ENCODE measurements around the gene CALCR. TPM values are rescaled to one million over a fixed set of nuclear protein-coding genes. Genes with fewer than 3 reads are reported as not detected.
"Not testable (repeated sequence)": the region's sequence is repeated elsewhere in the genome, so short reads cannot be mapped to it uniquely, and the experiment has no call there.

Gene CALCR
- total RNA-seq: not detected

DNA sequence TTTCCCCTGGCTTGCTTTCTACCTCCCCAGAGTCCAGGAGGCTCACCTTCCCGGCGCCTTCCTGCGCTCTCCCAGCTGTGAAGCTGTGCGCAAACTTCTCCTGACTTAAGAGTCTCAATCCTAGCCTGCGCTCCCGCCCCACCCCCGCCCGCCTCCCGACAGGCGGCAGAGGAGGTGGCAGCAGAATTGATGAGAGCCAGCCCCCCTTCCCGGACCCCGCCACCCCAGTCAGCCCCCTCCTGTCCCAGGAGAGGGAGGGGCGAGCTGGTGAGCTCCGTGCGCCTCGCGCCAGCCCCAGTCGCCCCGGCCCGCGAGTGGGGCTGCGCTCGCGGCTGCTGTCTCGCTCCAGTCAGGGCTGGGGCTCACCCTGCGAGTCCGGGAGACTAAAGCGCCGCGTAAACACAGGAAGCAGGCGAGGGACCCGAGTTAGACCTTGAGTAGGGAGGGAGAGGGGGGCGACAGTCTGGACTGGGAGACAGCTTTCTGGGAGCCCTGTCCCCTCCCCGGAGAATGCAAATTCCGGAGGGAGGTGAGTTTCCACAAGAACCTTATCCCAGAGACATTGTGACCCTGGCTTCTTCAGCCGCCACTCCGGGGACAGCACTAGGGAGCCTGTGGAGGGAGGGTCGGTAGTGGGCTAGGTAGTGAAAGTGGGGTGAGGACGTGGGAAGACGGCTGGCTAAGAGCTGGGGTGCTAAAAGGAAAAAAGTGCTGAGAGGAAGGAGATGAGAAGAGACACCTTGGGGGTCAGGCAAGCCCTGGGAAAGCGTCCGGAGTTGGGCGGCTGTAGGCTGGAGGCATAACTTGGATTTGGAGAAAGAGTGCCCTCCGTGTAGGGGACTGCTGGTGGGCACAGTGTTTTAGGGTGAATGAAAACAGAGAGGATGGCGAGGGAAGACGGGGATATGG, at the start of gene CALCR:
Gene CALCR (minus strand): TSS at position 79 of the 909 bp plus-strand sequence. CDS start 87,743 bp downstream, outside the sequence.
- Mint-ChIP-seq H3K27ac (no peak within 1 kb of the TSS), H3K4me1 (no peaks in the 10 kb centered on the region), H3K36me3 (ENCODE audit: low read depth) (no peaks in the 10 kb centered on the region), H3K9me3 (no peaks in the 10 kb centered on the region), H3K27me3 (peaks cover 39% of the 10 kb centered on the region), H3K4me3 (no peak within 1 kb of the TSS)
- ChIA-PET CTCF (no interaction called here), POLR2A (no interaction called here)
- DNase-seq: no peak

DNA sequence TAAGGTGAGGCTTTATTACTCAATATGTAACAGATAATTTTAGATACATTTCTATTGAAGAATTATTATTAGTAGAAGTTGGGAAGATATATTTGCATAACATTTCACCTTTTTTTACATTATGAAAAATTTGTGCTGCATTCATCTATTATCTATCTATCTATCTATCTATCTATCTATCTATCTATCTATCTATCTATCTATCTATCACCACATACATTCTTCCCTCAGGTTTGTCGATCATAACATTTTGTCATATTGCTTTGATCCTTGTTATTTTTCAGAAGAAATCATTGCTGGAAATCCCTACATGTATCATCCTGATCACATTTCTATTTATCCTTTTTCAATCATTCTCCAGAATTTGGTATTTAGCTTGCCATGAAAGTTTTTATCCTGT, 49.3 kb upstream of the CALCR start:
- Mint-ChIP-seq H3K27me3 (no peaks in the 10 kb centered on the region), H3K4me3 (no peak overlapping the region), H3K9me3 (no peaks in the 10 kb centered on the region), H3K27ac (no peak overlapping the region), H3K4me1 (no peaks in the 10 kb centered on the region), H3K36me3 (ENCODE audit: low read depth) (no peaks in the 10 kb centered on the region)
- CTCF ChIA-PET: no interaction called here
- POLR2A ChIA-PET: no interaction called here
- no peak for DNase-seq

DNA sequence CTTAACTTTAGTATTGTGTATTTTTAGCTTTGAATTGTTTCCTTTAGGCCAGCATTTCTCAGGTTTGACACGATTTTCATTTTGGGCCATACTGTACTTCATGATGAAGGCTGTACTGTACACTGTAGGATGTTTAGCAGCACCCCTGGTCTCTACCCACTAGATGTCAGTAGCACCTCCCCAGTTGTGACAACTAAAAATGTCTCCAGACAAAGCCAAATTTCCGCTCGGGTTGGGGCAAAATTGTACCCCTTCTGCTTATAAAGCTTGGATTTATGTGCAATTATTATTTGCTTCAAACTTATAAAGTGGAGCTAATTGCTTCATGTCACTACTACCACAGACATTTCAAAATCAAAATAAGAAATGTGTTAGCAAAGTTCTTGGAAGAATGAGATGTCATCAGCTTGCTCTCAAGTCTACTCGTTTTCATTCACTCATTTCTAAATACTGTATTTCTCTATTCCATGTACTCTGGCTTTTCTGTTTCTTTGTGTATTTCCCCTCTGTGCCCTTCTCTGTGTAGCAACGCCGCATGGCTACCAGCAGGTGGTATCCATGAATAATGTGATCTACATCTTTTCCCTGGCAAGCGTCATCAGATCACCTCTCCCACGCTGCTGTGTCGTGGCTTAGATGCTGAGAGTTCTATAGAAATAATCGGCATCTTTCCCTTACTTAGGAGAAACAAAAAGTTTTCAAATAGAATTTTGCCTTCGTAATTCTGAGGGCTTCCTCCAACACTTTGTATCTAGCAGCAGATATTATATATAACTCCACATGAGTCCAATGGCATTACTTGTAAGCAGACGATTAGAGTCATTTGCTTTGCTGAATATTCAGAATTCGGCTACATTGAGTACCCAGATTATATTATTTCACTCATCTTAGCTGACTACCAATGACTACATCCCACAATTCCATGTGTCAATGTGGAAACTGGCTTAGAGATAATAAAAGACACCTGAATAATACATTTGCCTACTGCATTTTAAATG, 47.8 kb upstream of the CALCR start:
- no peaks in the 10 kb centered on the region for H3K36me3 Mint-ChIP-seq (ENCODE audit: low read depth)
- no peak overlapping the region for H3K27ac Mint-ChIP-seq
- H3K4me1 Mint-ChIP-seq: no peaks in the 10 kb centered on the region
- ChIA-PET POLR2A (no interaction called here), CTCF (interaction anchor here (0.8 kb wide), 1 partner anchor 185 kb away, joined by 3 read pairs; no protein-coding TSS in a partner anchor)
- no peak for DNase-seq
- H3K9me3 Mint-ChIP-seq: no peaks in the 10 kb centered on the region
- no peak overlapping the region for H3K4me3 Mint-ChIP-seq
- H3K27me3 Mint-ChIP-seq: no peaks in the 10 kb centered on the region

DNA sequence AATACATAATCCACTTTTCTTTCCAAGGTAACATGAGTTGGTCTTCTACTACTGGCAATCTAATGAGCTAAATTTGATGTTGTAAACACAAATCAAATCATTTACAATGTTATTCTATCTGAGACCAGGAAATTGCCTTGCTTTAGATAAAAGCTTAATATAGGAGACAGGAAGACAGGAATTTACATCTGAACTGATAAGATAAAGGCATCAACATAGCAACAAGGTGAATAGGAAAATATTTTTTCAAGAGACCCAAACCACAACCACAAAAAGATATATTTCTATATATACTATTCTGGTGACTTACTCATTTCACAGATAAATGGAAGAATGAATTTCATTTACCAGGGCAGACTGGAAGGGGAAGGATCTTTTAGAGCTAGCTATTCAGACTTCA, 46.3 kb upstream of the CALCR start:
- POLR2A ChIA-PET: no interaction called here
- Mint-ChIP-seq H3K4me1 (no peaks in the 10 kb centered on the region), H3K9me3 (no peaks in the 10 kb centered on the region), H3K27me3 (no peaks in the 10 kb centered on the region), H3K27ac (no peak overlapping the region), H3K4me3 (no peak overlapping the region), H3K36me3 (ENCODE audit: low read depth) (no peaks in the 10 kb centered on the region)
- CTCF ChIA-PET: no interaction called here
- no peak for DNase-seq

DNA sequence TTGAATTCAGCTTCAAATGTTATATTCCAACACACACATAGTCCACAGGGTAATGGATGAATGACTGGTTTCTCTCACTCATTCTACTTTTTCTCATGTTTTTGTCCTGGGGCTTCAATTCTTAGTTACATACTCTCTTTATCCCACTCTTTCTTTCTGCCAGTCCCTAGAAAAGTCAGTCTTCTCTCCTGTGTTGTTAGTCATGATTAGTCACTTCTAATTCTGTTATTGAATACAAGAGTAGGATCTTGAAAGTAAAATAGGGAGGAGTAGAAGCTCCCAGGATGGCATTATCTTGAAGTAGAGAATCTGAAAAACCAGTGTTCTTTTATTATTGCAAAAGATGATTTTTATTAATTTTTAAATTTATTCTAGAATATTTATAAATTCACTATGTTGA, 45.5 kb upstream of the CALCR start:
- DNase-seq: no peak
- H3K27ac Mint-ChIP-seq: no peak overlapping the region
- H3K27me3 Mint-ChIP-seq: no peaks in the 10 kb centered on the region
- H3K4me3 Mint-ChIP-seq: no peak overlapping the region
- H3K36me3 Mint-ChIP-seq (ENCODE audit: low read depth): no peaks in the 10 kb centered on the region
- H3K4me1 Mint-ChIP-seq: no peaks in the 10 kb centered on the region
- H3K9me3 Mint-ChIP-seq: no peaks in the 10 kb centered on the region
- POLR2A ChIA-PET: no interaction called here
- CTCF ChIA-PET: no interaction called here

DNA sequence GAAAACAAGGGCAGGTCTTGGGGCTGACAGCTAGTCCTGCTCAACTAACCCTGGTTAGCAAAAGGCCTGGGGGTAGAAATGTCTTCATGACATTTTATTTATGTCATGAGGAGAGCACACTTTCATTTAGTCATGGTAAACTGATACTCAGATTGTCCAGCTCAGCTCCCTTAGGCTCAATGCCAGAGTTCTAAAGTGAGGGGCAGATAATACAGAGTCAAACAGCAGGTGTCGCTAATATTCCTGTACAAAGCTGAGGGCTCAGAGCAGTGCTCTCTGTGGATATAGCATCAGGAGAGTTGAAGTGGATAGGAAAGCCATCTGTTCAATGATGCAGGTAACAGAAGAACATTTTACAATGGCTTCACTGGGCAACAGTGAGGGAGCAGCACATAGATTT, 26.8 kb upstream of the CALCR start:
- CTCF ChIA-PET: no interaction called here
- H3K36me3 Mint-ChIP-seq (ENCODE audit: low read depth): no peaks in the 10 kb centered on the region
- no peak for DNase-seq
- H3K4me3 Mint-ChIP-seq: no peak overlapping the region
- no peaks in the 10 kb centered on the region for H3K9me3 Mint-ChIP-seq
- no peak overlapping the region for H3K27ac Mint-ChIP-seq
- H3K27me3 Mint-ChIP-seq: no peaks in the 10 kb centered on the region
- POLR2A ChIA-PET: no interaction called here
- H3K4me1 Mint-ChIP-seq: no peaks in the 10 kb centered on the region

DNA sequence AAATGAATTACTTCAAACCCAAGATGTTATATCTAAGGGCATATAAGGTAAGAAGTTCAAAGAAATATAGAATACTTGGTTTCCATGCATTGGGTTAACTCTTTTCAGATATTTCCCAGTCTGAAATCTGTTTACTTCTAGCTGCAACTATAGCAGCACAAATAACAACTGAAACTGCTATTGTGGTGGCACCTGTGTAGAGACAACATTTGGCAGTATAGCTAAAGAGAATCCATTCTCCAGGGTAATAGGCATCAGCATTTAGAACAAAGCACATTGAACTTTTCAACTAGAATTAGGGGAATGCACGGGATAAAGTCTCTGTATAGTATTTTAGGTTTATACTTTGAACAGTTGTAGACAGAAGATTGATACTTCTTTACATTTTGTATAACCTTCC, 19.7 kb upstream of the CALCR start:
- no peaks in the 10 kb centered on the region for H3K9me3 Mint-ChIP-seq
- H3K27ac Mint-ChIP-seq: no peak overlapping the region
- POLR2A ChIA-PET: no interaction called here
- no peak overlapping the region for H3K4me3 Mint-ChIP-seq
- CTCF ChIA-PET: no interaction called here
- H3K4me1 Mint-ChIP-seq: no peaks in the 10 kb centered on the region
- no peak for DNase-seq
- H3K36me3 Mint-ChIP-seq (ENCODE audit: low read depth): no peaks in the 10 kb centered on the region
- H3K27me3 Mint-ChIP-seq: no peaks in the 10 kb centered on the region

DNA sequence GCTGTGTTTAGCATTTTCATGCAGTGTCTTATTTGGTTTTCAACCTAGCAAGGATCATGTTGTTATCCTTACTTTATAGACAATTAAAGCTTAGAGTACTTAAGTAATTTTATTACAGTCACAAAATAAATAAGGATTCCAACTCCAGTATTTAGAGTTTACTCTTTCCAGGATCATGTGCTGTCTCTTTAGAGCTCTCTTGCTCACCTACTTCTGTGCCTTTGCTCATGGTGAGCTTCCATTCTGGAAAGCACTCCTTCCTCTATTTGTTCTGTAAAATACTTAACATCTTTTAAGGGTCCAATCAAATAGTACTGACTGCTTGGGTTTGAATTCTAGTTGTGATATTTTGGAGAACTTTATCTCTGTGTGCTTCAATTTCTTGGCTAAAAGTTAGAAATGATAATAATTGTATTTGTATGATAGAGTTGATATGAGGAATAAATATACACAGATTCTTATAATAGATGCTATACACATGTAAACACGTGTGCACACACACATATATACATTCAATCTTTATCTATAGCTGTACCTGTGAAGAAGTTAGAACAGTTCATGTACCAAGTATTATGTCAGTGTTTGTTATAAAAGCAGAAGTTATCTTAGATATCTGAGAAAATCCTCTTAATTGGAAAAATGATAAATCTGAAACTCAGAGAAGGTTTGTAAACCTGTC, 18.2 kb upstream of the CALCR start:
- H3K36me3 Mint-ChIP-seq (ENCODE audit: low read depth): no peaks in the 10 kb centered on the region
- H3K27ac Mint-ChIP-seq: no peak overlapping the region
- POLR2A ChIA-PET: no interaction called here
- no peaks in the 10 kb centered on the region for H3K4me1 Mint-ChIP-seq
- CTCF ChIA-PET: no interaction called here
- H3K9me3 Mint-ChIP-seq: no peaks in the 10 kb centered on the region
- DNase-seq: no peak
- no peaks in the 10 kb centered on the region for H3K27me3 Mint-ChIP-seq
- H3K4me3 Mint-ChIP-seq: no peak overlapping the region

DNA sequence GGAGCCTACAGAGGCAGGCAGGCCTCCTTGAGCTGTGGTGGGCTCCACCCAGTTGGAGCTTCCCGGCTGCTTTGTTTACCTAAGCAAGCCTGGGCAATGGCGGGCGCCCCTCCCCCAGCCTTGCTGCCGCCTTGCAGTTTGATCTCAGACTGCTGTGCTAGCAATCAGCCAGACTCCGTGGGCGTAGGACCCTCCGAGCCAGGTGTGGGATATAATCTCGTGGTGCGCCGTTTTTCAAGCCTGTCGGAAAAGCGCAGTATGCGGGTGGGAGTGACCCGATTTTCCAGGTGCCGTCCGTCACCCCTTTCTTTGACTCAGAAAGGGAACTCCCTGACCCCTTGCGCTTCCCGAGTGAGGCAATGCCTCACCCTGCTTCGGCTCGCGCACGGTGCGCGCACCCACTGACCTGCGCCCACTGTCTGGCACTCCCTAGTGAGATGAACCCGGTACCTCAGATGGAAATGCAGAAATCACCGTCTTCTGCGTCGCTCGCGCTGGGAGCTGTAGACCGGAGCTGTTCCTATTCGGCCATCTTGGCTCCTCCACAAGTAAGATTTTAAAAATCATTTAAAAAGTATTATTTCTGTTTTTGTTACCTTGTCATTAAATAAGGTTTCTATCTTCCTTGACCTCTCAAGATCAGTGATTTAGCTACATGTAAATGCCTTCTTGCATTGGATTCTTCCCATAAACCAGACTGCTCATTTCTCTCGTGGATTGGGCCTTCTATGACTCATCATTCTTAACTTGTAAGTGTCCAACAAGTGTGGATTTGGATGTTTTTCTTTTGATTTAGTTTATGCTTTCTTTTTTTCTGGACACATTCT, 16.9 kb upstream of the CALCR start:
- DNase-seq; H3K4me1 Mint-ChIP-seq; H3K9me3 Mint-ChIP-seq; CTCF ChIA-PET; H3K27me3 Mint-ChIP-seq; H3K27ac Mint-ChIP-seq; H3K4me3 Mint-ChIP-seq; H3K36me3 Mint-ChIP-seq (ENCODE audit: low read depth); POLR2A ChIA-PET: not testable (repeated sequence)

DNA sequence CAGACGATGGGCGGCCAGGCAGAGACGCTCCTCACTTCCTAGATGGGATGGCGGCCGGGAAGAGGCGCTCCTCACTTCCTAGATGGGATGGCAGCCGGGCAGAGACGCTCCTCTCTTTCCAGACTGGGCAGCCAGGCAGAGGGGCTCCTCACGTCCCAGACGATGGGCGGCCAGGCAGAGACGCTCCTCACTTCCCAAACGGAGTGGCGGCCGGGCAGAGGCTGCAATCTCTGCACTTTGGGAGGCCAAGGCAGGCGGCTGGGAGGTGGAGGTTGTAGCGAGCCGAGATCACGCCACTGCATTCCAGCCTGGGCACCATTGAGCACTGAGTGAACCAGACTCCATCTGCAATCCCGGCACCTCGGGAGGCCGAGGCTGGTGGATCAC, 11.9 kb upstream of the CALCR start:
- POLR2A ChIA-PET; H3K4me1 Mint-ChIP-seq; H3K9me3 Mint-ChIP-seq; DNase-seq; H3K27me3 Mint-ChIP-seq; H3K27ac Mint-ChIP-seq; CTCF ChIA-PET; H3K4me3 Mint-ChIP-seq; H3K36me3 Mint-ChIP-seq (ENCODE audit: low read depth): not testable (repeated sequence)

DNA sequence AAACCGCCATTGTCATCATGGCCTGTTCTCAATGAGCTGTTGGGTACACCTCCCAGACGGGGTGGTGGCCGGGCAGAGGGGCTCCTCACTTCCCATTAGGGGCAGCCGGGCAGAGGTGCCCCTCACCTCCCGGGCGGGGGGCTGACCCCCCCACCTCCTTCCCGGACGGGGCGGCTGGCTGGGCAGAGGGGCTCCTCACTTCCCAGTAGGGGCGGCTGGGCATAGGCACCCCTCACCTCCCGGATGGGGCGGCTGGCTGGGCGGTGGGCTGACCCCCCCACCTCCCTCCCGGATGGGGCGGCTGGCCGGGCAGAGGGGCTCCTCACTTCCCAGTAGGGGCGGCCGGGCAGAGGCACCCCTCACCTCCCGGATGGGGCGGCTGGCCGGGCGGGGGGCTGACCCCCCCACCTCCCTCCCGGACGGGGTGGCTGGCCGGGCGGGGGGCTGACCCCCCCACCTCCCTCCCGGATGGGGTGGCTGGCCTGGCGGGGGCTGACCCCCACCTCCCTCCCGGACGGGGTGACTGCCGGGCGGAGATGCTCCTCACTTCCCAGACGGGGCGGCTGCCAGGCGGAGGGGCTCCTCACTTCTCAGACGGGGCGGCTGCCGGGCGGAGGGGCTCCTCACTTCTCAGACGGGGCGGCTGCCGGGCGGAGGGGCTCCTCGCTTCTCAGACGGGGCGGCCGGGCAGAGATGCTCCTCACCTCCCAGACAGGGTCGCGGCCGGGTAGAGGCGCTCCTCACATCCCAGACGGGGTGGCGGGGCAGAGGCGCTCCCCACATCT, 11.4 kb upstream of the CALCR start:
- H3K4me1 Mint-ChIP-seq: not testable (repeated sequence)

DNA sequence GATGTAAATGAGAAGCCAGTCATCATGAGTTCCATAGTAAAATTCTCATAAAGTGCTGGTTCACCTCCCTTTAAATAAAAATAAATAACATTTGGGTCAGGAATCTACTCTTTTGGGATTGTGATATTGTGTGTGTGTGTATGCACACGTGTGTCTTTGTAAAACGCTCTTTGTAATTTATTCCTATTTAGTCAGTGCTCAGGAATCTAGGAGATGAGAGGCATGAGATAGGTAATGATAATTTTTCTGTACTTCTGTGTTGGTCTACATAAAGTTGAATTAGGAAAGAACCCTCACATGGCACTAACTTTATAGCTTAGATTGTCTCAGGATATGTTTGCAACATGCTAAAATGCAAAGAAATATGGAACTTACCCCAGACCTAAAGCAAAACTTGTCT, 4.9 kb upstream of the CALCR start:
- Mint-ChIP-seq H3K4me3 (no peak overlapping the region), H3K27me3 (peaks cover 21% of the 10 kb centered on the region), H3K36me3 (ENCODE audit: low read depth) (no peaks in the 10 kb centered on the region), H3K4me1 (no peaks in the 10 kb centered on the region), H3K9me3 (no peaks in the 10 kb centered on the region), H3K27ac (no peak overlapping the region)
- POLR2A ChIA-PET: no interaction called here
- CTCF ChIA-PET: no interaction called here
- DNase-seq: no peak

More for the DNA sequence above, 11.4 kb upstream of the CALCR start:
- H3K36me3 Mint-ChIP-seq (ENCODE audit: low read depth); CTCF ChIA-PET; H3K27me3 Mint-ChIP-seq; POLR2A ChIA-PET; DNase-seq; H3K4me3 Mint-ChIP-seq; H3K9me3 Mint-ChIP-seq; H3K27ac Mint-ChIP-seq: not testable (repeated sequence)
